Keratinocyte (primary cell): ENCODE results near the gene SPRING1.
"Not testable (repeated sequence)": the region's sequence is repeated elsewhere in the genome, so short reads cannot be mapped to it uniquely, and the experiment has no call there.

Source experiments
- EZH2 ChIP-seq: IDR thresholded peaks from one replicate; pipeline ENCODE4 v1.6.1; 2012; ENCODE audit warnings: inconsistent platforms, mild to moderate bottlenecking, low read length, moderate library complexity
- TF ChIP-seq, protein P1 (sequence below), 3 experiments: IDR thresholded peaks in 1 of 3; conservative IDR thresholded peaks in 1 of 3; optimal IDR thresholded peaks in 1 of 3; 2 replicates in 2 of 3; 3 replicates in 1 of 3; pipeline versions ENCODE3 to v1.5.1; 2011; ENCODE audit warnings: low read length in 3 of 3, mild to moderate bottlenecking in 3 of 3, moderate library complexity in 2 of 3, control low read depth in 1 of 3, inconsistent platforms in 1 of 3; ENCODE audit not compliant: insufficient read depth in 2 of 3; ENCODE audit errors: extremely low read depth in 1 of 3

DNA sequence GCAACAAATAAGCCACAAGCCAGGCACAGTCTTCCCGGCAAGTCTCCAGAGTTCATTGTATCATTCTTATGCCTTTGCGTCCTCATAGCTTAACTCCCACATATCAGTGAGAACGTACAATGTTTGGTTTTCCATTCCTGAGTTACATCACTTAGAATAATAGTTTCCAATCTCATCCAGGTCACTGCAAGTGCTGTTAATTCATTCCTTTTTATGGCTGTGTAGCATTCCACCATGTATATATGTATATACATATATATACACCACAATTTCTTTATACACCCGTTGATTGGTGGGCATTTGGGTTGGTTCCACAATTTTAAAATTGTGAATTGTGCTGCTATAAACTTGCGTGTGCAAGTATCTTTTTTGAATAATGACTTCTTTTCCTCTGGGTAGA lies 16.2 kb upstream of the SPRING1 start:
- TF ChIP-seq, protein P1, sequence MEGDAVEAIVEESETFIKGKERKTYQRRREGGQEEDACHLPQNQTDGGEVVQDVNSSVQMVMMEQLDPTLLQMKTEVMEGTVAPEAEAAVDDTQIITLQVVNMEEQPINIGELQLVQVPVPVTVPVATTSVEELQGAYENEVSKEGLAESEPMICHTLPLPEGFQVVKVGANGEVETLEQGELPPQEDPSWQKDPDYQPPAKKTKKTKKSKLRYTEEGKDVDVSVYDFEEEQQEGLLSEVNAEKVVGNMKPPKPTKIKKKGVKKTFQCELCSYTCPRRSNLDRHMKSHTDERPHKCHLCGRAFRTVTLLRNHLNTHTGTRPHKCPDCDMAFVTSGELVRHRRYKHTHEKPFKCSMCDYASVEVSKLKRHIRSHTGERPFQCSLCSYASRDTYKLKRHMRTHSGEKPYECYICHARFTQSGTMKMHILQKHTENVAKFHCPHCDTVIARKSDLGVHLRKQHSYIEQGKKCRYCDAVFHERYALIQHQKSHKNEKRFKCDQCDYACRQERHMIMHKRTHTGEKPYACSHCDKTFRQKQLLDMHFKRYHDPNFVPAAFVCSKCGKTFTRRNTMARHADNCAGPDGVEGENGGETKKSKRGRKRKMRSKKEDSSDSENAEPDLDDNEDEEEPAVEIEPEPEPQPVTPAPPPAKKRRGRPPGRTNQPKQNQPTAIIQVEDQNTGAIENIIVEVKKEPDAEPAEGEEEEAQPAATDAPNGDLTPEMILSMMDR (optimal IDR thresholded peaks at IDR 0.05 in 1 of 3, IDR thresholded peaks at IDR 0.05 in 1 of 3, conservative IDR thresholded peaks at IDR 0.05 in 1 of 3; ENCODE audit: extremely low read depth in 1 of 3, insufficient read depth in 2 of 3, low read length in 3 of 3), result not testable (repeated sequence)
- TF ChIP-seq EZH2, result not testable (repeated sequence)
